ENCODE data around the gene THSD8. TPM values are rescaled to one million over a fixed set of nuclear protein-coding genes. Genes with fewer than 3 reads are reported as not detected.

THSD8 gene
- total RNA-seq, 1 experiment from 2014 or later = 14.5 TPM

GRCh38 chr19:12779162-12779993 lies 22.5 kb upstream of the THSD8 start:
- Mint-ChIP-seq H3K4me3 (ENCODE audit: unreplicated experiment) (peak overlapping the region; percentile 79), H3K4me1 (ENCODE audit: insufficient read depth, unreplicated experiment) (peaks cover 5% of the 10 kb centered on the region)
- POLR2A ChIA-PET = interaction anchor here (1.3 to 10.1 kb wide), 6 partner anchors 8 to 83 kb away, joined by 3 to 410 read pairs (median 11); partner anchors contain the start of genes FBXW9 and JUNB

GRCh38 chr19:12782174-12782423 lies 19.8 kb upstream of the THSD8 start:
- Mint-ChIP-seq H3K4me1 (ENCODE audit: insufficient read depth, unreplicated experiment) (peaks cover 5% of the 10 kb centered on the region), H3K27me3 (ENCODE audit: insufficient read depth, unreplicated experiment) (no peaks in the 10 kb centered on the region), H3K36me3 (ENCODE audit: insufficient read depth, unreplicated experiment) (no peaks in the 10 kb centered on the region), H3K4me3 (ENCODE audit: unreplicated experiment) (peak overlapping the region; percentile 68), H3K9me3 (ENCODE audit: unreplicated experiment) (no peaks in the 10 kb centered on the region), H3K27ac (ENCODE audit: low read depth, unreplicated experiment) (no peak overlapping the region)
- intact Hi-C loops (cut with micrococcal nuclease) = no loop called here
- CTCF ChIA-PET = interaction anchor here (0.6 to 2.0 kb wide), 3 partner anchors 14 to 65 kb away, joined by 4 to 8 read pairs (median 7); no protein-coding TSS in a partner anchor
- DNase-seq (ENCODE audit: unreplicated experiment) = no peak
- POLR2A ChIA-PET = interaction anchor here (0.6 to 2.7 kb wide), 7 partner anchors 12 to 196 kb away, joined by 3 to 91 read pairs (median 4); partner anchors contain the start of genes GCDH and JUNB
- BruUV-seq (replicated peaks) = no TSS peak
- TF ChIP-seq CTCF (IDR thresholded peaks at IDR 0.05; ENCODE audit: unreplicated experiment) = no peak

More at GRCh38 chr19:12779162-12779993, 22.5 kb upstream of the THSD8 start:
- no peaks in the 10 kb centered on the region for H3K9me3 Mint-ChIP-seq (ENCODE audit: unreplicated experiment)
- TF ChIP-seq CTCF (IDR thresholded peaks at IDR 0.05; ENCODE audit: unreplicated experiment) = no peak
- intact Hi-C loops (cut with micrococcal nuclease) = loop anchor here (5.0 kb wide), 1 partner anchor 68 kb away; no protein-coding TSS in a partner anchor
- CTCF ChIA-PET = interaction anchor here (1.6 to 8.4 kb wide), 4 partner anchors 9 to 68 kb away, joined by 8 to 278 read pairs (median 31); partner anchors contain the start of gene JUNB
- DNase-seq (ENCODE audit: unreplicated experiment) = peak; percentile 51
- H3K27ac Mint-ChIP-seq (ENCODE audit: low read depth, unreplicated experiment) = peak overlapping the region; percentile 81
- H3K27me3 Mint-ChIP-seq (ENCODE audit: insufficient read depth, unreplicated experiment) = no peaks in the 10 kb centered on the region
- peaks cover 7% of the 10 kb centered on the region for H3K36me3 Mint-ChIP-seq (ENCODE audit: insufficient read depth, unreplicated experiment)
- no TSS peak for BruUV-seq (replicated peaks)

GRCh38 chr19:12782424-12783290 lies 19.2 kb upstream of the THSD8 start:
- H3K27ac Mint-ChIP-seq (ENCODE audit: low read depth, unreplicated experiment) = no peak overlapping the region
- TF ChIP-seq CTCF (IDR thresholded peaks at IDR 0.05; ENCODE audit: unreplicated experiment) = no peak
- DNase-seq (ENCODE audit: unreplicated experiment) = peak; percentile 72
- no peaks in the 10 kb centered on the region for H3K9me3 Mint-ChIP-seq (ENCODE audit: unreplicated experiment)
- POLR2A ChIA-PET = interaction anchor here (0.5 to 2.7 kb wide), 13 partner anchors 11 to 370 kb away, joined by 3 to 91 read pairs (median 3); partner anchors contain the start of genes GCDH, GET3, JUNB and ZNF490
- no peaks in the 10 kb centered on the region for H3K27me3 Mint-ChIP-seq (ENCODE audit: insufficient read depth, unreplicated experiment)
- intact Hi-C loops (cut with micrococcal nuclease) = no loop called here
- CTCF ChIA-PET = interaction anchor here (0.6 to 2.0 kb wide), 6 partner anchors 10 to 104 kb away, joined by 3 to 8 read pairs (median 4); no protein-coding TSS in a partner anchor
- peak overlapping the region; percentile 68 for H3K4me3 Mint-ChIP-seq (ENCODE audit: unreplicated experiment)
- H3K4me1 Mint-ChIP-seq (ENCODE audit: insufficient read depth, unreplicated experiment) = peaks cover 5% of the 10 kb centered on the region
- no peaks in the 10 kb centered on the region for H3K36me3 Mint-ChIP-seq (ENCODE audit: insufficient read depth, unreplicated experiment)
- BruUV-seq (replicated peaks) = no TSS peak
